Measurements from ENCODE around the gene CDHR5. TPM values are rescaled to one million over a fixed set of nuclear protein-coding genes. Genes with fewer than 3 reads are reported as not detected.

Gene CDHR5
- total RNA-seq, 2 donors from 2014 or later: 0.13 to 0.27 TPM

GRCh38 chr11:617912-618682, 6.7 kb downstream of the CDHR5 start:
- Histone ChIP-seq H3K9ac (ENCODE audit: extremely low read depth, low read length, poor library complexity, severe bottlenecking) (no peak overlapping the region), H3K4me3 (ENCODE audit: low read length) (no peak overlapping the region), H3K36me3 (ENCODE audit: control insufficient read depth, insufficient read depth, low read length) (peaks cover 6% of the 10 kb centered on the region), H3K27ac (ENCODE audit: low read depth, low read length) (no peak overlapping the region), H3K27me3 (ENCODE audit: control insufficient read depth, insufficient read depth, low read length, poor library complexity, severe bottlenecking) (no peaks in the 10 kb centered on the region), H3K4me1 (ENCODE audit: control insufficient read depth, insufficient read depth, low read length) (no peaks in the 10 kb centered on the region), H3K9me3 (ENCODE audit: control insufficient read depth, low read length) (no peaks in the 10 kb centered on the region)
- DNase-seq: no peak
- no peak for TF ChIP-seq CTCF (conservative IDR thresholded peaks at IDR 0.05)
- Mint-ChIP-seq H3K36me3 (ENCODE audit: low read depth) (peaks cover 2% of the 10 kb centered on the region), H3K9me3 (no peaks in the 10 kb centered on the region), H3K27me3 (ENCODE audit: insufficient read depth) (no peaks in the 10 kb centered on the region), H3K27ac (no peak overlapping the region), H3K4me1 (no peaks in the 10 kb centered on the region), H3K4me3 (no peak overlapping the region)
- WGBS, 2 experiments (ENCODE audit: insufficient coverage in 1 of 2, insufficient read length in 1 of 2): 95 to 97% methylated on average over 24 to 25 of the region's 25 CpGs

DNA sequence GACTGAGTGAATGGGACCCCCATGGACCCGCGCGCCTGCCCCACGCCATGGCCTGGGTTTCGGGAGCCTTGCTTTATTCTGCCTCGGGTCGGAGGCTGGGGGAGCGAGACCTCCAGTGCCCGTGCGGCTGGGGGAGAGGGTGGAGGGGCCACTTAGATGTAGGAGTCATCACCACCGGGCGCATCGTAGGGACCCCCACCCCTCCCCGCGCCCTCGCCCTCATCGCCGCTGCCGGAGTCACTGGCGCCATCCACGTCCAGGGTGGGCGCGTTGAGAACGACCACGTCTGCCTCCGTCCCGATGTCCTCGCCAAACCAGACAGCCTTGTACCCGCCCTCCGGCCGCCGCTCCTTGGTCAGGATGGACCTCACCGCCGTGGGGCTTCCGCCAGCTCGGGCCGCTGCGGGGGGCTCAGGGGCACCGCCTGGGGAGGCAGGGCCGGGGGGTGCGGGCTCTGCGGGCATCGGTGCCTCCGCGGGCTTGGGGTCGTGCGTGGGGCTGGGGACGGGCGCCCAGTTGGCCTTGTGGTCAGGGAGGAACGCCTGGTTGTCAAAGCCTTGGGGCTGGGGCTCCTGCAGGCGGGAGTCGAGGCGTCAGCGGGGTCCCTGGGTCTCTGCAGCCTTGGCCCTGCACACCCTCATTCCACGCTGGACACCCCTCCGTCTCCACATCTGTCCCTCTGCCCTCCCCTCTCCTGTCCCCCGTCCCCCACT, 7.4 kb downstream of the CDHR5 start:
- H3K9ac ChIP-seq (ENCODE audit: extremely low read depth, low read length, poor library complexity, severe bottlenecking): no peak overlapping the region
- H3K27me3 ChIP-seq (ENCODE audit: control insufficient read depth, insufficient read depth, low read length, poor library complexity, severe bottlenecking): no peaks in the 10 kb centered on the region
- H3K27ac ChIP-seq (ENCODE audit: low read depth, low read length): no peak overlapping the region
- TF ChIP-seq CTCF (conservative IDR thresholded peaks at IDR 0.05): no peak
- H3K27me3 Mint-ChIP-seq (ENCODE audit: insufficient read depth): no peaks in the 10 kb centered on the region
- H3K9me3 ChIP-seq (ENCODE audit: control insufficient read depth, low read length): no peaks in the 10 kb centered on the region
- H3K36me3 ChIP-seq (ENCODE audit: control insufficient read depth, insufficient read depth, low read length): peaks cover 13% of the 10 kb centered on the region
- WGBS, 2 experiments (ENCODE audit: insufficient coverage in 1 of 2, insufficient read length in 1 of 2): 95 to 96% methylated on average over 36 to 57 of the region's 57 CpGs
- H3K4me3 ChIP-seq (ENCODE audit: low read length): no peak overlapping the region
- peaks cover 2% of the 10 kb centered on the region for H3K36me3 Mint-ChIP-seq (ENCODE audit: low read depth)
- H3K4me3 Mint-ChIP-seq: no peak overlapping the region
- no peaks in the 10 kb centered on the region for H3K4me1 ChIP-seq (ENCODE audit: control insufficient read depth, insufficient read depth, low read length)
- H3K27ac Mint-ChIP-seq: no peak overlapping the region
- no peaks in the 10 kb centered on the region for H3K9me3 Mint-ChIP-seq
- H3K4me1 Mint-ChIP-seq: no peaks in the 10 kb centered on the region
- DNase-seq: no peak

DNA sequence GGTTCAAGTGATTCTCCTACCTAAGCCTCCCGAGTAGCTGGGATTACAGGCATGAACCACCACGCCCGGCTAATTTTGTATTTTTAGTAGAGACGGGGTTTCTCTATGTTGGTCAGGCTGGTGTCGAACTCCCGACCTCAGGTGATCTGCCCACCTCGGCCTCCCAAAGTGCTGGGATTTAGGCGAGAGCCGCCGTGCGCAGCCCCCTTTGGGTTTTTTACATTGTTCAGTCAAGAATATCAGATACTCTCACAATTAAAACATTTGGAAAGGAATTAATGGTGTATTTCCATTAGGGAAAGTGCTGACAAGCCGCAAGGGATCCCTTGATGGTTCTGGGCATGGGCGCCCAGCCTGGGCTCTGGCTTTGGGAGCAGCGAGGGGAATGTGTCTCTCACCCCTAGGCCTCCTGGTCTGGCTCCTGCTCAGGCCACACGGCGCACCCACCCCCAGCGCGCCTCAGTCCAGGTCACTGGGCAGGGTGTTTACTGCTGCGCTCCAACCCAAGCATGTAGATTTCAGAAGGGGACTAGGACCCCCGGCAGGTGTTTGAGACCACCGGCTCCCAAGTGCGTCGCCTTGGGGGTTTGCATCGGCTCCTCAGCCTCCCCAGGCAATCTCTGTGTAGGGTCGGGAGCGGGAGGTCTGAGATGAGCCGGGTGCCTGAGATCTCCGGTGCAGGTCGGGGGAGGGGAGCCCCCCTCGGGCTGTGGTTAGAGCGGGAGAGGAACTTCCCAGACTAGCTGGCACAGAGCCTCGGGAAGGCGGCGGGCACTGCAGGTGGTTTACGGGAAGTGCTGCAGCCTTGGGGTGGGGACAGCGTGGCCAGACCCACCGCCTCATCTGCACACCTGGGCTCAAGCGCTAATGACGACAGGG, 8.2 kb downstream of the CDHR5 start:
- H3K9ac ChIP-seq (ENCODE audit: extremely low read depth, low read length, poor library complexity, severe bottlenecking): no peak overlapping the region
- H3K27me3 ChIP-seq (ENCODE audit: control insufficient read depth, insufficient read depth, low read length, poor library complexity, severe bottlenecking): no peaks in the 10 kb centered on the region
- 92 to 94% methylated on average over 26 to 39 of the region's 39 CpGs for WGBS, 2 experiments (ENCODE audit: insufficient coverage in 1 of 2, insufficient read length in 1 of 2)
- no peaks in the 10 kb centered on the region for H3K4me1 ChIP-seq (ENCODE audit: control insufficient read depth, insufficient read depth, low read length)
- H3K4me3 Mint-ChIP-seq: peak overlapping the region; percentile 69
- no peaks in the 10 kb centered on the region for H3K4me1 Mint-ChIP-seq
- TF ChIP-seq CTCF (conservative IDR thresholded peaks at IDR 0.05): no peak
- H3K9me3 Mint-ChIP-seq: no peaks in the 10 kb centered on the region
- H3K27ac ChIP-seq (ENCODE audit: low read depth, low read length): no peak overlapping the region
- peaks cover 21% of the 10 kb centered on the region for H3K36me3 ChIP-seq (ENCODE audit: control insufficient read depth, insufficient read depth, low read length)
- H3K4me3 ChIP-seq (ENCODE audit: low read length): no peak overlapping the region
- no peak overlapping the region for H3K27ac Mint-ChIP-seq
- H3K36me3 Mint-ChIP-seq (ENCODE audit: low read depth): peaks cover 5% of the 10 kb centered on the region
- no peak for DNase-seq
- H3K9me3 ChIP-seq (ENCODE audit: control insufficient read depth, low read length): no peaks in the 10 kb centered on the region
- no peaks in the 10 kb centered on the region for H3K27me3 Mint-ChIP-seq (ENCODE audit: insufficient read depth)

Data from endodermal cell (in vitro differentiated cells).